A549 (cell line): ENCODE results near the gene PDE3A.

Experiments
- CHD2 ChIP-seq: fragments of 150-350 bp; IDR thresholded peaks from 2 replicates; pipeline ENCODE4 v1.6.1; 2014; ENCODE audit warnings: low read length; ENCODE audit not compliant: partially characterized antibody
- EP300 ChIP-seq, 2 experiments: fragments of >200 bp; sonication (Bioruptor Twin); formaldehyde crosslinking; IDR thresholded peaks; 2 replicates in 1 of 2; 3 replicates in 1 of 2; pipeline ENCODE4 v1.6.1; 2016 to 2017
- HDAC2 ChIP-seq: fragments of 200-600 bp; sonication (generic); IDR thresholded peaks from 2 replicates; pipeline ENCODE4 v1.6.1; 2016
- POLR2AphosphoS2 ChIP-seq: conservative IDR thresholded peaks from 2 replicates; pipeline ENCODE4 v1.6.1; 2012; ENCODE audit warnings: low read length, improper control_type of control experiment, inconsistent platforms
- SMC3 ChIP-seq: fragments of >200 bp; sonication (Bioruptor Twin); formaldehyde crosslinking; IDR thresholded peaks from 3 replicates; pipeline ENCODE4 v1.6.1; 2018; ENCODE audit warnings: inconsistent platforms
- TP53 ChIP-seq: fragments of 250-450 bp; sonication (Bioruptor Pico); IDR thresholded peaks from 2 replicates; pipeline ENCODE4 v1.5.0; 2021; ENCODE audit warnings: mild to moderate bottlenecking, moderate library complexity
- TF ChIP-seq, protein P1 (sequence below): fragments of >200 bp; sonication (Bioruptor Twin); formaldehyde crosslinking; IDR thresholded peaks from 3 replicates; pipeline ENCODE4 v1.5.1; 2016
- TF ChIP-seq, protein P2 (sequence below): fragments of 150-350 bp; IDR thresholded peaks from 2 replicates; pipeline ENCODE4 v1.6.1; 2014; ENCODE audit warnings: low read depth, mild to moderate bottlenecking, low read length

DNA sequence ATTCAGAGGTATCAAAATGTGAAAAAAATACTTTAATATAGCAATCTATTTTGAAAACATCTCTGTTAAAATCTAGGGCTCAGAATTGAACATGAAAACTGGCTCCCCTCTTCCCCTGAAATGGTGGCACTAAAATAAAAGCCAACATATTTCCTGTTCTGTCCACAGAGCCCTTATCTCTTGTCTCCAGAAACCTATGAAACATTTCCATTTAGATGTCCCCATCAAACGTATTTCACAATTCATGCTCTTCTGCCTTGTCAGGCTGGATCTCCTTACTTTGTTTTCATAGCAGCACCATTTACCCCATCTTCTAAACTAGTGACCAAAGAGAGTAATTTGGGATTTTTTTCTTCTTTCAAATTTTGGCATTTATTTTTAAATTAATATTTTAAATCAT, 42.4 kb downstream of the PDE3A start:
- TF ChIP-seq, protein P1, sequence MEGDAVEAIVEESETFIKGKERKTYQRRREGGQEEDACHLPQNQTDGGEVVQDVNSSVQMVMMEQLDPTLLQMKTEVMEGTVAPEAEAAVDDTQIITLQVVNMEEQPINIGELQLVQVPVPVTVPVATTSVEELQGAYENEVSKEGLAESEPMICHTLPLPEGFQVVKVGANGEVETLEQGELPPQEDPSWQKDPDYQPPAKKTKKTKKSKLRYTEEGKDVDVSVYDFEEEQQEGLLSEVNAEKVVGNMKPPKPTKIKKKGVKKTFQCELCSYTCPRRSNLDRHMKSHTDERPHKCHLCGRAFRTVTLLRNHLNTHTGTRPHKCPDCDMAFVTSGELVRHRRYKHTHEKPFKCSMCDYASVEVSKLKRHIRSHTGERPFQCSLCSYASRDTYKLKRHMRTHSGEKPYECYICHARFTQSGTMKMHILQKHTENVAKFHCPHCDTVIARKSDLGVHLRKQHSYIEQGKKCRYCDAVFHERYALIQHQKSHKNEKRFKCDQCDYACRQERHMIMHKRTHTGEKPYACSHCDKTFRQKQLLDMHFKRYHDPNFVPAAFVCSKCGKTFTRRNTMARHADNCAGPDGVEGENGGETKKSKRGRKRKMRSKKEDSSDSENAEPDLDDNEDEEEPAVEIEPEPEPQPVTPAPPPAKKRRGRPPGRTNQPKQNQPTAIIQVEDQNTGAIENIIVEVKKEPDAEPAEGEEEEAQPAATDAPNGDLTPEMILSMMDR = no peak
- TF ChIP-seq SMC3 (no peak), HDAC2 (no peak), EP300 (IDR thresholded peaks at IDR 0.05) (no peak), TP53 (CRISPR knock-in tag) (no peak), POLR2AphosphoS2 (no peak), CHD2 (no peak)
- TF ChIP-seq, protein P2, sequence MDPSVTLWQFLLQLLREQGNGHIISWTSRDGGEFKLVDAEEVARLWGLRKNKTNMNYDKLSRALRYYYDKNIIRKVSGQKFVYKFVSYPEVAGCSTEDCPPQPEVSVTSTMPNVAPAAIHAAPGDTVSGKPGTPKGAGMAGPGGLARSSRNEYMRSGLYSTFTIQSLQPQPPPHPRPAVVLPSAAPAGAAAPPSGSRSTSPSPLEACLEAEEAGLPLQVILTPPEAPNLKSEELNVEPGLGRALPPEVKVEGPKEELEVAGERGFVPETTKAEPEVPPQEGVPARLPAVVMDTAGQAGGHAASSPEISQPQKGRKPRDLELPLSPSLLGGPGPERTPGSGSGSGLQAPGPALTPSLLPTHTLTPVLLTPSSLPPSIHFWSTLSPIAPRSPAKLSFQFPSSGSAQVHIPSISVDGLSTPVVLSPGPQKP = no peak
